Gastroesophageal sphincter (tissue), 3 donors: ENCODE results near the gene GRIP1.

Experiments used
- CTCF ChIP-seq, 4 experiments: fragments of 200-600 bp in 2 of 4; fragments of 450-650 bp in 2 of 4; sonication (generic) in 1 of 4; IDR thresholded peaks; one replicate each; pipeline ENCODE4 v1.5.1; 2017 to 2019; ENCODE audit warnings: antibody characterized with exemption in 4 of 4, mild to moderate bottlenecking in 2 of 4, moderate library complexity in 2 of 4
- POLR2AphosphoS5 ChIP-seq: sonication (generic); formaldehyde crosslinking; IDR thresholded peaks from one replicate; pipeline ENCODE4 v1.6.1; 2017; ENCODE audit warnings: antibody characterized with exemption

GRCh38 chr12:66409195-66409871, 269.5 kb downstream of the GRIP1 start:
- TF ChIP-seq CTCF (IDR thresholded peaks at IDR 0.05) (peak; percentile 21 to 56 (median 32)), POLR2AphosphoS5 (no peak)
